ENCODE measurements around the gene MAGEB4.

The MAGEB4 gene

DNA sequence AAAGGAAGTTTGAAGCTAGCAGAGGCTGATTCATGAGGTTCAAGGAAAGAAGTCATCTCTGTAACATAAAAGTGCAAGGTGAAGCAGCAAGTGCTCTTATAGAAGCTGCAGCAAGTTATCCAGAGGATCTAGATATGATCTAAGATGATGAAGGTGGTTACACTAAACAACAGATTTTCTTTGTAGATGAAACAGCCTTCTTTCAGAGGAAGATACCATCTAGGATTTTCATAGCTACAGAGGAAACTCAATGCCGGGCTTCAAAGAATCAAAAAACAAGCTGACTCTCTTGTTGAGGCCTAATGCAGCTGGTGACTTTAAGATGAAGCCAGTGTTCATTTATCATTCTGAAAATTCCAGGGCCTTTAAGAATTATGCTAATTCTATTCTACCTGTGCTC lies 38.6 kb downstream of the MAGEB4 start:
- no peak overlapping the region for H2AFZ ChIP-seq
- no peaks in the 10 kb centered on the region for H3K79me2 ChIP-seq
- no peak overlapping the region for H3K27ac ChIP-seq
- no peaks in the 10 kb centered on the region for H3K9me3 ChIP-seq (ENCODE audit: control insufficient read depth, low read length)
- no peak overlapping the region for H3K4me2 ChIP-seq (ENCODE audit: low read length)
- no peaks in the 10 kb centered on the region for H3K36me3 ChIP-seq (ENCODE audit: control insufficient read depth, insufficient read depth, low read length)
- TF ChIP-seq, protein P1, sequence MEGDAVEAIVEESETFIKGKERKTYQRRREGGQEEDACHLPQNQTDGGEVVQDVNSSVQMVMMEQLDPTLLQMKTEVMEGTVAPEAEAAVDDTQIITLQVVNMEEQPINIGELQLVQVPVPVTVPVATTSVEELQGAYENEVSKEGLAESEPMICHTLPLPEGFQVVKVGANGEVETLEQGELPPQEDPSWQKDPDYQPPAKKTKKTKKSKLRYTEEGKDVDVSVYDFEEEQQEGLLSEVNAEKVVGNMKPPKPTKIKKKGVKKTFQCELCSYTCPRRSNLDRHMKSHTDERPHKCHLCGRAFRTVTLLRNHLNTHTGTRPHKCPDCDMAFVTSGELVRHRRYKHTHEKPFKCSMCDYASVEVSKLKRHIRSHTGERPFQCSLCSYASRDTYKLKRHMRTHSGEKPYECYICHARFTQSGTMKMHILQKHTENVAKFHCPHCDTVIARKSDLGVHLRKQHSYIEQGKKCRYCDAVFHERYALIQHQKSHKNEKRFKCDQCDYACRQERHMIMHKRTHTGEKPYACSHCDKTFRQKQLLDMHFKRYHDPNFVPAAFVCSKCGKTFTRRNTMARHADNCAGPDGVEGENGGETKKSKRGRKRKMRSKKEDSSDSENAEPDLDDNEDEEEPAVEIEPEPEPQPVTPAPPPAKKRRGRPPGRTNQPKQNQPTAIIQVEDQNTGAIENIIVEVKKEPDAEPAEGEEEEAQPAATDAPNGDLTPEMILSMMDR (IDR thresholded peaks at IDR 0.05) = no peak
- H3K9ac ChIP-seq = no peak overlapping the region
- no peak overlapping the region for H3K4me3 ChIP-seq (ENCODE audit: low read depth, low read length)
- H3K4me1 ChIP-seq = no peaks in the 10 kb centered on the region
- H3K27me3 ChIP-seq (ENCODE audit: control insufficient read depth, insufficient read depth, low read length) = no peaks in the 10 kb centered on the region

DNA sequence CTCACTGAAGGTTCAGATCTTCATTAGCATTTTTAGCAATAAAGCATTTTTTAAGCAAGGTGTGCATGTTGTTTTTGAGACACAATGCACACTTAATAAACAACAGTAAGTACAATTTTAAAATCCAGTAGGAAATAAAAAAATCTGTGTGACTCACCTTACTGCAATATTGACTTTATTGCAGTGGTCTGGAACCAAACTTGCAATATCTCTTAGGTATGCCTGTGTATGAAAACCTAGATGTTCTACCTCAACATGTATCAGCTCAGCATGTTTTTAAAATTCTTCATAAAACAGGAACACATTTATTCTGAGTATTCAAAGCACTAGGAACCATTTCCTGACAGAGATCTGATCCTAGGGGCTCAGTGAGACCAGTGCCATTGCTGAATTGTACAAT lies 40.7 kb downstream of the MAGEB4 start:
- Histone ChIP-seq H3K4me3 (ENCODE audit: low read depth, low read length) (no peak overlapping the region), H3K79me2 (no peaks in the 10 kb centered on the region), H3K4me2 (ENCODE audit: low read length) (no peak overlapping the region), H3K27me3 (ENCODE audit: control insufficient read depth, insufficient read depth, low read length) (no peaks in the 10 kb centered on the region), H3K36me3 (ENCODE audit: control insufficient read depth, insufficient read depth, low read length) (no peaks in the 10 kb centered on the region), H3K9ac (no peak overlapping the region), H3K4me1 (no peaks in the 10 kb centered on the region), H3K27ac (no peak overlapping the region), H3K9me3 (ENCODE audit: control insufficient read depth, low read length) (no peaks in the 10 kb centered on the region), H2AFZ (no peak overlapping the region)
- TF ChIP-seq, protein P1 (IDR thresholded peaks at IDR 0.05) = no peak

DNA sequence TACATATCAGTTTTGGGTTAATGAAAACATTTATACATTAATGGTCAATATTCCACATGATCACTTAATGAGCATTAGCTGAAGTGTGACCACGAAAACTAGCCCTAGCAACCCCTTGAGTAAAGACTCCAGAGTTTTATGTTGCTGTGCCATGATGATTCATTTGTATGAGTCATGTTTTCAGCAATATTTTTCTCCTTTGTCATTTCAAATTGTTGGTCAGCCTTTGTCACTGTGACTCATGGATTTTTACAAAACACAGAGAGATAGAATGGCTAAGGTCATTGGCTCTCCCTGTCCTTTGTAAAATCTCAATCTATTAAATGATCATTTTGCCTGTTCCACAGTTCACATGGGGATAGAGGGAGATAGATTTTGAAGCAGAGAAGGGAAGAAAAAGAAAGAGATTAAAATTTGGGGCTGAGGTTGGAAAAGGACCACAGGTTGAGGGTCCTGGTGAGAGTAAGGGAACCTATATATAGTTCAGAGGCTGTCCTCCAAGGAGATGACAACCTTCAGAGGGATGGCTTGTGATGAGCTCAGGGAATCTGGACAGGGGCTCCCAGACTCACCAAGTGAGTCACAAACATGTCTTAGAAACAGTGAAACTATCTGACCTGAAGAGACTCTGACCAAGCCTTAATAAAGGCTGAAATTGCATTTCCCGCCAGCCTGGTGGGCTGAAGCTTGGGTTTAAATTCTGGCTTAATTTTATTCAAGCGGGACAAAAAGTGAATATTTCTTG lies 41.8 kb downstream of the MAGEB4 start:
- no peak overlapping the region for H3K27ac ChIP-seq
- TF ChIP-seq, protein P1 (IDR thresholded peaks at IDR 0.05) = no peak

More for the DNA sequence above, 41.8 kb downstream of the MAGEB4 start:
- Histone ChIP-seq H3K9me3 (ENCODE audit: control insufficient read depth, low read length) (no peaks in the 10 kb centered on the region), H3K4me1 (no peaks in the 10 kb centered on the region), H2AFZ (no peak overlapping the region), H3K79me2 (no peaks in the 10 kb centered on the region), H3K36me3 (ENCODE audit: control insufficient read depth, insufficient read depth, low read length) (no peaks in the 10 kb centered on the region), H3K4me2 (ENCODE audit: low read length) (no peak overlapping the region), H3K27me3 (ENCODE audit: control insufficient read depth, insufficient read depth, low read length) (no peaks in the 10 kb centered on the region), H3K4me3 (ENCODE audit: low read depth, low read length) (no peak overlapping the region), H3K9ac (no peak overlapping the region)
